HepG2 (cell line): Measurements from ENCODE around the gene C11orf54. TPM values are rescaled to one million over a fixed set of nuclear protein-coding genes. Genes with fewer than 3 reads are reported as not detected.

Experiments
- ARID5B ChIP-seq: IDR thresholded peaks from 2 replicates; pipeline ENCODE4 v1.4.0; 2020; ENCODE audit warnings: mild to moderate bottlenecking, missing genetic modification reagents
- RBM22 ChIP-seq: fragments of 200-400 bp; formaldehyde crosslinking; optimal IDR thresholded peaks from 2 replicates; pipeline ENCODE3; 2017; ENCODE audit warnings: mild to moderate bottlenecking, low read length, moderate library complexity
- TCF7 ChIP-seq: sonication (generic); IDR thresholded peaks from 2 replicates; pipeline ENCODE4 v1.6.1; 2016; ENCODE audit warnings: antibody characterized with exemption, low read depth
- ZBTB42 ChIP-seq: sonication (generic); formaldehyde crosslinking; IDR thresholded peaks from 2 replicates; pipeline ENCODE4 v1.5.0; 2020; ENCODE audit warnings: mild to moderate bottlenecking, missing genetic modification reagents
- ZIK1 ChIP-seq: sonication (generic); formaldehyde crosslinking; IDR thresholded peaks from 2 replicates; pipeline ENCODE4 v1.5.0; 2020; ENCODE audit warnings: mild to moderate bottlenecking, low read depth, missing genetic modification reagents, borderline replicate concordance
- ZNF24 ChIP-seq: fragments of 450-650 bp; IDR thresholded peaks from 2 replicates; pipeline ENCODE4 v1.6.1; 2017; ENCODE audit warnings: antibody characterized with exemption, mild to moderate bottlenecking
- ZNF335 ChIP-seq: sonication (generic); formaldehyde crosslinking; IDR thresholded peaks from 2 replicates; pipeline ENCODE4 v1.4.0; 2020; ENCODE audit warnings: missing genetic modification reagents
- ZNF468 ChIP-seq: sonication (generic); formaldehyde crosslinking; IDR thresholded peaks from 2 replicates; pipeline ENCODE4 v1.8.0; 2022; ENCODE audit warnings: mild to moderate bottlenecking, moderate library complexity, missing genetic modification reagents
- ZNF597 ChIP-seq: sonication (generic); formaldehyde crosslinking; IDR thresholded peaks from 2 replicates; pipeline ENCODE4 v1.5.0; 2020; ENCODE audit warnings: missing genetic modification reagents
- ZNF780A ChIP-seq: sonication (generic); formaldehyde crosslinking; IDR thresholded peaks from 2 replicates; pipeline ENCODE4 v1.8.0; 2022; ENCODE audit warnings: mild to moderate bottlenecking, missing genetic modification reagents, moderate library complexity
- polyA plus RNA-seq, 8 experiments: library from polyadenylated mRNA; depleted of rRNA in 3 of 8; stranded (reverse) in 7 of 8; unstranded in 1 of 8; fragments of >200 nt; fragmentation: Illumina TruSeq in 4 of 8; extraction: Trizol in 4 of 8; gene quantifications; 2 replicates each; pipeline versions ENCODE4 v1.2.1 to v1.2.3, GENCODE V29; 2011 to 2016; ENCODE audit warnings: low read depth in 4 of 8, missing spikeins in 1 of 8, mixed read lengths in 1 of 8; ENCODE audit not compliant: insufficient read depth in 1 of 8
- total RNA-seq, 5 experiments: library from RNA; depleted of rRNA; stranded (reverse); fragments of >200 nt; fragmentation: Illumina TruSeq; extraction: Trizol; gene quantifications; 2 replicates each; pipeline ENCODE4 v1.2.3, GENCODE V29; 2016; ENCODE audit warnings: low read depth in 1 of 5
- TF ChIP-seq, protein P1 (sequence below): IDR thresholded peaks from 2 replicates; pipeline ENCODE4 v1.6.1; 2016
- TF ChIP-seq, protein P2 (sequence below): sonication (generic); formaldehyde crosslinking; IDR thresholded peaks from 2 replicates; pipeline ENCODE4 v1.4.0; 2020; ENCODE audit warnings: mild to moderate bottlenecking, missing genetic modification reagents
- TF ChIP-seq, protein P3 (sequence below): sonication (generic); formaldehyde crosslinking; IDR thresholded peaks from 2 replicates; pipeline ENCODE4 v1.9.0; 2021; ENCODE audit warnings: missing genetic modification reagents, borderline replicate concordance

C11orf54 gene
- total and polyA plus RNA-seq, 2 of the 13 experiments (the other 11 are each of a cell fraction or from before 2014, with no cell fraction given) = 42.7 to 50.1 TPM

DNA sequence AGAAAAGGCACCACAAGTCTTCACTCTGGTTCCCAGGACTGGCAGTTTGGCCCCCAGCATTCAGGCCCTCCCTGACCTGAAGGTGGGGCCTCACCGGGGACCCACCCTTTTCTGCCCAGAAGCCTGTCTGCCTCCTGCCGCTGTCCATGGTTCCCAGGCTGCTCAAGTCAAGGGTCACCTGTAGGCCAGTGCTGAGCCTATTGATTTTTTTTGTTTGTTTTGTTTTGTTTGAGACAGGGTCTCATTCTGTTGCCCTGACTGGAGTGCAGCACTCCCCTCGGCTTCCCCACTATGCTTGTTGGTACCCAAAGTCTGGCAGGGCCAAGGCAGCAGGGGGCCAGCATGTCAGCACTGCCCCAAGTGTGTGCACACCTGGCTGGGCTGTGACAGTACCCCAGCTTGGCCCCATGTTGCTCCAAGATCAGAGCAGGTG lies 31.6 kb downstream of the C11orf54 start (continued):
- TF ChIP-seq ARID5B = peak; percentile 77
- no peak for TF ChIP-seq RBM22
- TF ChIP-seq ZNF597 = no peak
- TF ChIP-seq ZNF468 (CRISPR knock-in tag) = no peak
- no peak for TF ChIP-seq ZNF24
- no peak for TF ChIP-seq TCF7
- no peak for TF ChIP-seq ZBTB42
- TF ChIP-seq ZNF780A = no peak
- TF ChIP-seq, protein P1, sequence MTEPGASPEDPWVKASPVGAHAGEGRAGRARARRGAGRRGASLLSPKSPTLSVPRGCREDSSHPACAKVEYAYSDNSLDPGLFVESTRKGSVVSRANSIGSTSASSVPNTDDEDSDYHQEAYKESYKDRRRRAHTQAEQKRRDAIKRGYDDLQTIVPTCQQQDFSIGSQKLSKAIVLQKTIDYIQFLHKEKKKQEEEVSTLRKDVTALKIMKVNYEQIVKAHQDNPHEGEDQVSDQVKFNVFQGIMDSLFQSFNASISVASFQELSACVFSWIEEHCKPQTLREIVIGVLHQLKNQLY (CRISPR knock-in tag) = no peak
- peak; percentile 61; the same call in 1 of the 2 replicates for TF ChIP-seq ZNF335 (CRISPR knock-in tag)
- TF ChIP-seq, protein P2, sequence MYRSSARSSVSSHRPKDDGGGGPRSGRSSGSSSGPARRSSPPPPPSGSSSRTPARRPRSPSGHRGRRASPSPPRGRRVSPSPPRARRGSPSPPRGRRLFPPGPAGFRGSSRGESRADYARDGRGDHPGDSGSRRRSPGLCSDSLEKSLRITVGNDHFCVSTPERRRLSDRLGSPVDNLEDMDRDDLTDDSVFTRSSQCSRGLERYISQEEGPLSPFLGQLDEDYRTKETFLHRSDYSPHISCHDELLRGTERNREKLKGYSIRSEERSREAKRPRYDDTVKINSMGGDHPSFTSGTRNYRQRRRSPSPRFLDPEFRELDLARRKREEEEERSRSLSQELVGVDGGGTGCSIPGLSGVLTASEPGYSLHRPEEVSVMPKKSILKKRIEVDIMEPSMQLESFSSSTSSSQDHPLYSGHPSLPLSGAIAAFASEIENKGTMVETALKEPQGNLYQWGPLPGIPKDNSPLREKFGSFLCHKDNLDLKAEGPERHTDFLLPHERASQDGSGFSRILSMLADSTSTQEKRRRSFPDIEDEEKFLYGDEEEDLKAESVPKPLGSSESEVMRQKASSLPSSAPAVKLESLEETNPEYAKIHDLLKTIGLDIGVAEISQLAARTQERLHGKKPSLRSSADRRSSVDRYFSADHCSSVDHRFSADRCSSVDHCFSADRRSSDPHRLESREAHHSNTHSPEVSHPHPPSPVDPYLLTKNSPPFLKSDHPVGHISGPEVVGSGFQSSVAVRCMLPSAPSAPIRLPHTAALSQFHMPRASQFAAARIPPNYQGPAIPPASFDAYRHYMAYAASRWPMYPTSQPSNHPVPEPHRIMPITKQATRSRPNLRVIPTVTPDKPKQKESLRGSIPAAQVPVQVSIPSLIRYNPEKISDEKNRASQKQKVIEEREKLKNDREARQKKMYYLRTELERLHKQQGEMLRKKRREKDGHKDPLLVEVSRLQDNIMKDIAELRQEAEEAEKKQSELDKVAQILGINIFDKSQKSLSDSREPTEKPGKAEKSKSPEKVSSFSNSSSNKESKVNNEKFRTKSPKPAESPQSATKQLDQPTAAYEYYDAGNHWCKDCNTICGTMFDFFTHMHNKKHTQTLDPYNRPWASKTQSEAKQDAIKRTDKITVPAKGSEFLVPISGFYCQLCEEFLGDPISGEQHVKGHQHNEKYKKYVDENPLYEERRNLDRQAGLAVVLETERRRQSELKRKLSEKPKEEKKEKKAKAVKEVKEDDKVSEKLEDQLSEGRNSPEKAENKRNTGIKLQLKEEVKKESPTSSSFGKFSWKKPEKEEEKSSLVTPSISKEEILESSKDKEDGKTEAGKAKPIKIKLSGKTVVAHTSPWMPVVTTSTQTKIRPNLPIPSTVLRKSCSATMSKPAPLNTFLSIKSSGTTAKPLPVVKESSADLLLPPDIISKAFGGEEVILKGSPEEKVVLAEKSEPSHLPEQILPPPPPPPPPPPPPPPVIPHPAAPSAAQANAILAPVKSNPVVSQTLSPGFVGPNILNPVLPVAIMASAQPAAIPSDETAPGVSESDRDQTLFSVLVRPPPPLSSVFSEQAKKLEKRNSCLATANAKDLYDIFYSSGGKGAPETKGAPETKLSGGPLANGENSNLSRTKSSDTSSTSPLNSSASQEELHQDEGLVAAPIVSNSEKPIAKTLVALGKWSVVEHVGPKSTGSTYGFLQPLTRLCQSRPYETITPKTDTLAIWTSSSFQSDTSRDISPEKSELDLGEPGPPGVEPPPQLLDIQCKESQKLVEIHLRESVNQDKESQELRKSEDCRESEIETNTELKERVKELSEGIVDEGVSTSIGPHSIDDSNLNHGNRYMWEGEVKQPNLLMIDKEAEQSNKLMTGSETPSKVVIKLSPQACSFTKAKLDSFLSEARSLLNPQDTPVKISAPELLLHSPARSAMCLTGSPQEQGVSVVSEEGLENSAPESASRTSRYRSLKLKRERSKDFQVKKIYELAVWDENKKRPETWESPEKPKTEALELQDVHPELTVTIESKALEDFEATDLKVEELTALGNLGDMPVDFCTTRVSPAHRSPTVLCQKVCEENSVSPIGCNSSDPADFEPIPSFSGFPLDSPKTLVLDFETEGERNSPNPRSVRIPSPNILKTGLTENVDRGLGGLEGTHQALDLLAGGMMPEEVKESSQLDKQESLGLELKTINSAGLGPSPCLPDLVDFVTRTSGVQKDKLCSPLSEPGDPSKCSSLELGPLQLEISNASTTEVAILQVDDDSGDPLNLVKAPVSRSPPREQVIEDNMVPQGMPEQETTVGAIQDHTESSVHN (CRISPR knock-in tag) = 0 out of 2 replicates have a peak, but pooled peaks have one; percentile 78
- TF ChIP-seq, protein P3, sequence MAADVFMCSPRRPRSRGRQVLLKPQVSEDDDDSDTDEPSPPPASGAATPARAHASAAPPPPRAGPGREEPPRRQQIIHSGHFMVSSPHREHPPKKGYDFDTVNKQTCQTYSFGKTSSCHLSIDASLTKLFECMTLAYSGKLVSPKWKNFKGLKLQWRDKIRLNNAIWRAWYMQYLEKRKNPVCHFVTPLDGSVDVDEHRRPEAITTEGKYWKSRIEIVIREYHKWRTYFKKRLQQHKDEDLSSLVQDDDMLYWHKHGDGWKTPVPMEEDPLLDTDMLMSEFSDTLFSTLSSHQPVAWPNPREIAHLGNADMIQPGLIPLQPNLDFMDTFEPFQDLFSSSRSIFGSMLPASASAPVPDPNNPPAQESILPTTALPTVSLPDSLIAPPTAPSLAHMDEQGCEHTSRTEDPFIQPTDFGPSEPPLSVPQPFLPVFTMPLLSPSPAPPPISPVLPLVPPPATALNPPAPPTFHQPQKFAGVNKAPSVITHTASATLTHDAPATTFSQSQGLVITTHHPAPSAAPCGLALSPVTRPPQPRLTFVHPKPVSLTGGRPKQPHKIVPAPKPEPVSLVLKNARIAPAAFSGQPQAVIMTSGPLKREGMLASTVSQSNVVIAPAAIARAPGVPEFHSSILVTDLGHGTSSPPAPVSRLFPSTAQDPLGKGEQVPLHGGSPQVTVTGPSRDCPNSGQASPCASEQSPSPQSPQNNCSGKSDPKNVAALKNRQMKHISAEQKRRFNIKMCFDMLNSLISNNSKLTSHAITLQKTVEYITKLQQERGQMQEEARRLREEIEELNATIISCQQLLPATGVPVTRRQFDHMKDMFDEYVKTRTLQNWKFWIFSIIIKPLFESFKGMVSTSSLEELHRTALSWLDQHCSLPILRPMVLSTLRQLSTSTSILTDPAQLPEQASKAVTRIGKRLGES (CRISPR knock-in tag) = no peak
- no peak for TF ChIP-seq ZIK1
